Adrenal gland (tissue), 12 donors: Measurements from ENCODE around the gene TAOK2. TPM values are rescaled to one million over a fixed set of nuclear protein-coding genes. Genes with fewer than 3 reads are reported as not detected.

Source experiments
- DNase-seq, 7 donors: peaks; one replicate each; pipeline ENCODE4 v3.0.0-alpha.2; 2019 to 2020
- H3K27ac ChIP-seq, 5 donors: fragments of 200-600 bp; sonication (generic) in 4 of 5; 1 replicate in 3 of 5; 2 replicates in 2 of 5; pipeline versions ENCODE4 v1.5.1 to v1.8.0; 2016 to 2020; ENCODE audit warnings: mild to moderate bottlenecking in 1 of 5
- H3K27me3 ChIP-seq: fragments of 200-600 bp; 2 replicates; pipeline ENCODE4 v1.8.0; 2021
- H3K36me3 ChIP-seq, 2 donors: fragments of 200-600 bp; replicated peaks in 1 of 2; 1 replicate in 1 of 2; 2 replicates in 1 of 2; pipeline versions ENCODE4 v1.5.1 to v1.8.0; 2018 to 2022
- H3K4me1 ChIP-seq, 2 donors: fragments of 200-600 bp; replicated peaks in 1 of 2; 1 replicate in 1 of 2; 2 replicates in 1 of 2; pipeline versions ENCODE4 v1.5.1 to v1.8.0; 2018 to 2021
- H3K4me3 ChIP-seq, 4 donors: fragments of 200-600 bp; sonication (generic) in 3 of 4; one replicate each; pipeline ENCODE4 v1.5.1; 2016 to 2018
- H3K9me3 ChIP-seq, 3 donors: fragments of 200-600 bp; sonication (generic) in 1 of 3; replicated peaks in 1 of 3; 1 replicate in 2 of 3; 2 replicates in 1 of 3; pipeline versions ENCODE4 v1.5.1 to v1.8.0; 2016 to 2021
- POLR2A ChIP-seq, 2 donors: fragments of 450-650 bp; IDR thresholded peaks; one replicate each; pipeline ENCODE4 v1.6.1; 2017; ENCODE audit warnings: antibody characterized with exemption in 2 of 2, mild to moderate bottlenecking in 2 of 2, moderate library complexity in 1 of 2
- WGBS, 4 donors: extraction: QIAGEN DNeasy Blood & Tissue Kit in 2 of 4; methylation state at CpG; one replicate each; pipeline versions ENCODE4 v1.1.5 to v1.1.7; 2013 to 2017; 5-methylcytosine and 5-hydroxymethylcytosine counted together
- intact Hi-C, 2 donors: fragments of 100-400 bp; cut with DNase I; formaldehyde crosslinking; loops; one replicate each; pipeline versions ENCODE4 v1.14.1 to v1.15.0; 2022 to 2023
- polyA plus RNA-seq, 3 donors: library from polyadenylated mRNA; stranded (reverse); fragments of 200-250 nt in 2 of 3; fragments of 350-450 nt in 1 of 3; fragmentation: Illumina TruSeq in 1 of 3; extraction: RNeasy Lipid Tissue Mini Kit (QIAGEN cat#74804) in 1 of 3; gene quantifications; one replicate each; pipeline ENCODE4 v1.2.3, GENCODE V29; 2013 to 2014
- total RNA-seq, 9 donors: library from RNA; depleted of rRNA in 4 of 9; stranded (reverse); fragments of >200 nt in 4 of 9; fragments of 120-200 nt in 1 of 9; fragmentation: NEBNext Ultra II Directional in 1 of 9; extraction: Animal tissue kit (Norgen Biotek cat#: 25700) in 1 of 9; gene quantifications; one replicate each; pipeline versions ENCODE4 v1.1.0 to v1.2.4, GENCODE V29; 2013 to 2023
- TF ChIP-seq, protein P1 (sequence below), 6 experiments: fragments of 450-650 bp in 4 of 6; fragments of 200-600 bp in 2 of 6; sonication (generic) in 1 of 6; IDR thresholded peaks; 1 replicate in 5 of 6; 2 replicates in 1 of 6; pipeline versions ENCODE4 v1.5.1 to v1.8.0; 2016 to 2021; ENCODE audit warnings: antibody characterized with exemption in 6 of 6, mild to moderate bottlenecking in 2 of 6, moderate library complexity in 1 of 6
- donor health status: healthy with polysubstance abuse.
- donor health status: Bipolar disorder and iron deficiency.
- donor health status: DM: yes; HTN: yes; CAD: no.
- donor health status: DM: no; HTN: no; CAD: no.
- donor health status: DM: no; HTN: no; CAD: no.
- donor health status: DM: yes; HTN: yes; CAD: no.

Gene TAOK2
- total and polyA plus RNA-seq, 12 donors: 36.6 to 135 (median 72.3) TPM

DNA sequence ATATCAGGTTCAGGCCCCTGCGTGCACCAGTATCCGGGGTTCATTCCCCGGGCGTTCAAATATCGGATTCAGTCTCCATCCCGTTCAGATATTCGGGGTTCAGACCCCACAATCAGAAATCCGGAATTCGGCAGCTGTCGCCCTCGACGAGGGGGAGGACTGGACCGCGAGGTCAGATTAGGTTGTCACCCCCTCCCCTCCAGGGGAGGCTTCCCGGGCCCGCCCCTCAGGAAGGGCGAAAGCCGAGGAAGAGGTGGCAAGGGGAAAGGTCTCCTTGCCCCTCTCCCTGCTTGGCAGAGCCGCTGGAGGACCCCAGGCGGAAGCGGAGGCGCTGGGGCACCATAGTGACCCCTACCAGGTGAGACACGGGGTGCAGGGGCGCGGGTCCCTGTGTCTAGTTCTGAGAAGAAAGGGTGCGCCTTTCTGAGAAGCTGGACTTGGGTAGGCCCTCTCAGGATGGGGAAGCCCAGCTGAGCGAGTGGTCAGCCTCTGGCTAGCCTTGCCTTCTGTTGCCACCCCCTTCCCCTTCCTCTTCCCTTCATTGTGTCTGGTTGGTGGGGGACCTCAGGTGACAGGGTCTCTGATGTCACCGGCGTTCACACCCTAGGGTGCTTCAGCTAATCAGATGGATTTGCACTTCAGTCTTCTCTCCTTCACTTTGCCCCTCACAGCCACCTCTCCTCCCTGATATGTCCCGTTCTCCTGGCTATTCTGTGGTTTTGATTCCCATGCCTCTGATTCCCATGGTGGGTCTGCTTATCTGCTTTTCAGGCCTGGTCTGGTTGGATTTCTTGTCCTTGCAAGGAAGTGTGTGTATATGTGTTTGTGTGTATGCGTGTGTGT is 844 bp downstream of the TAOK2 start:
- DNase-seq: peak in 5 of 7 donors; percentile 44 to 73 (median 49)
- intact Hi-C loops: loop anchor here in 1 of 2 donors (5.0 kb wide), 1 partner anchor 47 kb away; the partner anchor contains the start of gene KCTD13
- Histone ChIP-seq H3K9me3 (no peaks in the 10 kb centered on the region), H3K36me3 (peaks cover 0 to 43% of the 10 kb centered on the region in 2 donors), H3K27ac (peak overlapping the region; percentile 23 to 87 (median 81)), H3K4me1 (peaks cover 22 to 43% of the 10 kb centered on the region in 2 donors), H3K4me3 (peak overlapping the region; percentile 54 to 87 (median 70)), H3K27me3 (no peaks in the 10 kb centered on the region)
- WGBS, 4 donors: 1 to 3% (median 2%) methylated on average over 11 to 31 of the region's 31 CpGs
- peak in 1 of 2 donors; percentile 31 for TF ChIP-seq POLR2A (IDR thresholded peaks at IDR 0.05)
- TF ChIP-seq, protein P1, sequence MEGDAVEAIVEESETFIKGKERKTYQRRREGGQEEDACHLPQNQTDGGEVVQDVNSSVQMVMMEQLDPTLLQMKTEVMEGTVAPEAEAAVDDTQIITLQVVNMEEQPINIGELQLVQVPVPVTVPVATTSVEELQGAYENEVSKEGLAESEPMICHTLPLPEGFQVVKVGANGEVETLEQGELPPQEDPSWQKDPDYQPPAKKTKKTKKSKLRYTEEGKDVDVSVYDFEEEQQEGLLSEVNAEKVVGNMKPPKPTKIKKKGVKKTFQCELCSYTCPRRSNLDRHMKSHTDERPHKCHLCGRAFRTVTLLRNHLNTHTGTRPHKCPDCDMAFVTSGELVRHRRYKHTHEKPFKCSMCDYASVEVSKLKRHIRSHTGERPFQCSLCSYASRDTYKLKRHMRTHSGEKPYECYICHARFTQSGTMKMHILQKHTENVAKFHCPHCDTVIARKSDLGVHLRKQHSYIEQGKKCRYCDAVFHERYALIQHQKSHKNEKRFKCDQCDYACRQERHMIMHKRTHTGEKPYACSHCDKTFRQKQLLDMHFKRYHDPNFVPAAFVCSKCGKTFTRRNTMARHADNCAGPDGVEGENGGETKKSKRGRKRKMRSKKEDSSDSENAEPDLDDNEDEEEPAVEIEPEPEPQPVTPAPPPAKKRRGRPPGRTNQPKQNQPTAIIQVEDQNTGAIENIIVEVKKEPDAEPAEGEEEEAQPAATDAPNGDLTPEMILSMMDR (IDR thresholded peaks at IDR 0.05): no peak

GRCh38 chr16:29975134-29975538 is 1.5 kb downstream of the TAOK2 start:
- intact Hi-C loops: no loop called here
- peak overlapping the region in 2 of 4 donors; percentile 68 to 73 for H3K4me3 ChIP-seq
- H3K9me3 ChIP-seq: no peaks in the 10 kb centered on the region
- no peak for DNase-seq
- no peaks in the 10 kb centered on the region for H3K27me3 ChIP-seq
- peak overlapping the region in 4 of 5 donors; percentile 3 to 87 (median 80) for H3K27ac ChIP-seq
- peaks cover 28 to 49% of the 10 kb centered on the region in 2 donors for H3K4me1 ChIP-seq
- H3K36me3 ChIP-seq: peaks cover 0 to 45% of the 10 kb centered on the region in 2 donors
- TF ChIP-seq, protein P1 (IDR thresholded peaks at IDR 0.05): no peak
- no peak for TF ChIP-seq POLR2A (IDR thresholded peaks at IDR 0.05)
- 31 to 47% (median 39%) methylated on average over 5 of the region's 5 CpGs for WGBS, 4 donors

DNA sequence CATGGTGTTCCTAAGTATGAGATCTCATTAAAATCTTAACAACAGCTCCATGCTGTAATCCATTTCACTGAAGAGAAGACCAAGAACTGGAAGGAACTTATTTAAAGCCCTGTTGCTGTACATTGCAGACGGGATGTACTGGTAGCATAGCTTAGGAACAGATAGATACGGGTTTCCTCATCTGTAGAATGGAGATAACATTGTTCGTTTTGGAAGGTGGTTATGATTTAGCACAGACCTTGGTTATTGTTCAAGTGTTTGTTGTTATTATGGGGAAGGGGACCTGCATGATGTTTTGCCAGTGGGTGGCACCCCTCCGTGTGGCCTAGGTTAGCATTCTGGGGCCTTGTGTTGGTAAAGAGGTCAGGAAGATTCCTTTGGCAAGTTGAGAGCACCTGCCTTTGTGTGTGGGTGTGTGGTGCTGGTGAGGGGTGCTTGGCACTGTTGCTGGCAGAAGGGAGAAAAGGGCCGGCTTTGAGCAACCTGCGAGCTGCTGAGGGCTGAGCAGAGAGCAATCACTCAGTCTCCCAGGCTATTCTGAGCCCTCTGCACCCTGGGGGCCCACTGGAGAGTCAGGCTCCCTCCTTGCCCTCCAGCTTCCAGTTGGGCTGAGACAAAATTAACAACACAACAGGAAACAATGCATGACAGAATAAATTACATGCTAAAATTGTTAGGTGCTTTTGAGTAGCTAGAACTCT is 2.3 kb downstream of the TAOK2 start:
- intact Hi-C loops: no loop called here
- H3K27ac ChIP-seq: peak overlapping the region in 4 of 5 donors; percentile 3 to 87 (median 80)
- peak overlapping the region in 2 of 4 donors; percentile 68 to 73 for H3K4me3 ChIP-seq
- no peaks in the 10 kb centered on the region for H3K27me3 ChIP-seq
- TF ChIP-seq POLR2A (IDR thresholded peaks at IDR 0.05): no peak
- TF ChIP-seq, protein P1 (IDR thresholded peaks at IDR 0.05): no peak
- peak in 1 of 7 donors; percentile 21 for DNase-seq
- 8 to 14% (median 10%) methylated on average over 6 of the region's 6 CpGs for WGBS, 4 donors
- H3K36me3 ChIP-seq: peaks cover 0 to 49% of the 10 kb centered on the region in 2 donors
- no peaks in the 10 kb centered on the region for H3K9me3 ChIP-seq
- H3K4me1 ChIP-seq: peaks cover 30 to 53% of the 10 kb centered on the region in 2 donors
